Liver (tissue), 9 donors: ENCODE measurements around the gene SLC25A19. TPM values are rescaled to one million over a fixed set of nuclear protein-coding genes. Genes with fewer than 3 reads are reported as not detected.

ENCODE experiments used
- DNase-seq: peaks from one replicate; pipeline ENCODE4 v3.0.0-alpha.2; 2017; ENCODE audit warnings: low spot score
- H3K27ac ChIP-seq, 2 donors: one replicate each; pipeline ENCODE4 v1.7.0; 2013; ENCODE audit warnings: inconsistent platforms in 2 of 2, low read length in 2 of 2, control low read depth in 1 of 2, low read depth in 1 of 2, mild to moderate bottlenecking in 1 of 2
- H3K27me3 ChIP-seq, 4 donors: one replicate each; pipeline versions ENCODE4 v1.6.1 to v1.7.0; 2013; ENCODE audit warnings: low read length in 3 of 4, inconsistent platforms in 1 of 4, mild to moderate bottlenecking in 1 of 4, moderate library complexity in 1 of 4; ENCODE audit not compliant: control insufficient read depth in 4 of 4, insufficient read depth in 4 of 4
- H3K36me3 ChIP-seq, 4 donors: one replicate each; pipeline versions ENCODE4 v1.6.1 to v1.7.0; 2013; ENCODE audit warnings: low read length in 3 of 4, mild to moderate bottlenecking in 3 of 4, low read depth in 1 of 4, moderate library complexity in 1 of 4; ENCODE audit not compliant: control insufficient read depth in 4 of 4, insufficient read depth in 3 of 4
- H3K4me1 ChIP-seq, 4 donors: one replicate each; pipeline versions ENCODE4 v1.6.1 to v1.7.0; 2013; ENCODE audit warnings: low read length in 3 of 4, mild to moderate bottlenecking in 3 of 4, moderate library complexity in 1 of 4; ENCODE audit not compliant: control insufficient read depth in 4 of 4, insufficient read depth in 4 of 4
- H3K4me3 ChIP-seq, 3 donors: one replicate each; pipeline versions ENCODE4 v1.6.1 to v1.7.0; 2013; ENCODE audit warnings: low read length in 3 of 3, control low read depth in 1 of 3, low read depth in 1 of 3, mild to moderate bottlenecking in 1 of 3
- H3K9ac ChIP-seq, 2 donors: one replicate each; pipeline ENCODE4 v1.7.0; 2013; ENCODE audit warnings: low read length in 2 of 2, mild to moderate bottlenecking in 2 of 2, moderate library complexity in 2 of 2, control low read depth in 1 of 2, low read depth in 1 of 2
- H3K9me3 ChIP-seq, 4 donors: one replicate each; pipeline versions ENCODE4 v1.6.1 to v1.7.0; 2013; ENCODE audit warnings: low read length in 3 of 4; ENCODE audit not compliant: control insufficient read depth in 4 of 4
- EGR1 ChIP-seq, 2 donors: IDR thresholded peaks; 2 replicates each; pipeline ENCODE4 v1.6.1; 2016 to 2018; ENCODE audit warnings: antibody characterized with exemption in 2 of 2, low read depth in 2 of 2
- FOXA1 ChIP-seq: IDR thresholded peaks from 2 replicates; pipeline ENCODE4 v1.6.1; 2016; ENCODE audit warnings: antibody characterized with exemption
- GABPA ChIP-seq, 2 donors: IDR thresholded peaks in 1 of 2; conservative IDR thresholded peaks in 1 of 2; 2 replicates each; pipeline ENCODE4 v1.6.1; 2016; ENCODE audit warnings: antibody characterized with exemption in 2 of 2, mild to moderate bottlenecking in 1 of 2, moderate library complexity in 1 of 2
- HNF4A ChIP-seq, 2 donors: conservative IDR thresholded peaks; 2 replicates each; pipeline ENCODE4 v1.6.1; 2016; ENCODE audit warnings: antibody characterized with exemption in 2 of 2, mild to moderate bottlenecking in 2 of 2
- HNF4G ChIP-seq: IDR thresholded peaks from 2 replicates; pipeline ENCODE4 v1.6.1; 2016; ENCODE audit warnings: antibody characterized with exemption
- JUND ChIP-seq, 2 donors: IDR thresholded peaks; 2 replicates each; pipeline ENCODE4 v1.6.1; 2016; ENCODE audit warnings: antibody characterized with exemption in 2 of 2
- NR2F2 ChIP-seq: IDR thresholded peaks from 2 replicates; pipeline ENCODE4 v1.6.1; 2016; ENCODE audit warnings: antibody characterized with exemption
- RAD21 ChIP-seq, 2 donors: IDR thresholded peaks; 2 replicates each; pipeline ENCODE4 v1.6.1; 2016; ENCODE audit warnings: antibody characterized with exemption in 2 of 2, mild to moderate bottlenecking in 2 of 2
- REST ChIP-seq: IDR thresholded peaks from 2 replicates; pipeline ENCODE4 v1.6.1; 2016; ENCODE audit warnings: antibody characterized with exemption, mild to moderate bottlenecking
- RXRA ChIP-seq, 2 donors: IDR thresholded peaks; 2 replicates each; pipeline ENCODE4 v1.6.1; 2017 to 2018; ENCODE audit warnings: antibody characterized with exemption in 2 of 2, mild to moderate bottlenecking in 1 of 2
- SP1 ChIP-seq: IDR thresholded peaks from 2 replicates; pipeline ENCODE4 v1.6.1; 2018; ENCODE audit warnings: antibody characterized with exemption, mild to moderate bottlenecking
- TAF1 ChIP-seq: conservative IDR thresholded peaks from 2 replicates; pipeline ENCODE4 v1.6.1; 2016; ENCODE audit warnings: antibody characterized with exemption, mild to moderate bottlenecking
- YY1 ChIP-seq: IDR thresholded peaks from 2 replicates; pipeline ENCODE4 v1.6.1; 2016; ENCODE audit warnings: antibody characterized with exemption, mild to moderate bottlenecking
- ZBTB33 ChIP-seq: IDR thresholded peaks from 2 replicates; pipeline ENCODE4 v1.6.1; 2016; ENCODE audit warnings: antibody characterized with exemption
- WGBS: extraction: QIAGEN DNeasy Blood & Tissue Kit; methylation state at CpG from one replicate; pipeline ENCODE4 v1.1.7; 2013; 5-methylcytosine and 5-hydroxymethylcytosine counted together
- polyA plus RNA-seq, 2 donors: library from polyadenylated mRNA; stranded (reverse) in 1 of 2; unstranded in 1 of 2; fragments of 200-250 nt in 1 of 2; fragments of >200 nt in 1 of 2; fragmentation: Nextera tagmentation in 1 of 2; extraction: Ambion mirVana in 1 of 2; gene quantifications; one replicate each; pipeline versions ENCODE4 v1.2.1 to v1.2.3, GENCODE V29; 2013 to 2015
- total RNA-seq, 2 donors: library from RNA; depleted of rRNA; stranded (reverse); fragments of >200 nt; gene quantifications; one replicate each; pipeline ENCODE4 v1.2.3, GENCODE V29; 2014
- TF ChIP-seq, protein P1 (sequence below): IDR thresholded peaks from 2 replicates; pipeline ENCODE4 v1.6.1; 2016; ENCODE audit warnings: antibody characterized with exemption
- TF ChIP-seq, protein P2 (sequence below): IDR thresholded peaks from 2 replicates; pipeline ENCODE4 v1.6.1; 2016; ENCODE audit warnings: antibody characterized with exemption
- donor health status: healthy.
- donor health status: healthy.
- donor health status: healthy.
- donor health status: healthy.
- donor health status: healthy.

Gene SLC25A19
- total and polyA plus RNA-seq, 4 donors: 4.7 to 9.5 (median 6.6) TPM

DNA sequence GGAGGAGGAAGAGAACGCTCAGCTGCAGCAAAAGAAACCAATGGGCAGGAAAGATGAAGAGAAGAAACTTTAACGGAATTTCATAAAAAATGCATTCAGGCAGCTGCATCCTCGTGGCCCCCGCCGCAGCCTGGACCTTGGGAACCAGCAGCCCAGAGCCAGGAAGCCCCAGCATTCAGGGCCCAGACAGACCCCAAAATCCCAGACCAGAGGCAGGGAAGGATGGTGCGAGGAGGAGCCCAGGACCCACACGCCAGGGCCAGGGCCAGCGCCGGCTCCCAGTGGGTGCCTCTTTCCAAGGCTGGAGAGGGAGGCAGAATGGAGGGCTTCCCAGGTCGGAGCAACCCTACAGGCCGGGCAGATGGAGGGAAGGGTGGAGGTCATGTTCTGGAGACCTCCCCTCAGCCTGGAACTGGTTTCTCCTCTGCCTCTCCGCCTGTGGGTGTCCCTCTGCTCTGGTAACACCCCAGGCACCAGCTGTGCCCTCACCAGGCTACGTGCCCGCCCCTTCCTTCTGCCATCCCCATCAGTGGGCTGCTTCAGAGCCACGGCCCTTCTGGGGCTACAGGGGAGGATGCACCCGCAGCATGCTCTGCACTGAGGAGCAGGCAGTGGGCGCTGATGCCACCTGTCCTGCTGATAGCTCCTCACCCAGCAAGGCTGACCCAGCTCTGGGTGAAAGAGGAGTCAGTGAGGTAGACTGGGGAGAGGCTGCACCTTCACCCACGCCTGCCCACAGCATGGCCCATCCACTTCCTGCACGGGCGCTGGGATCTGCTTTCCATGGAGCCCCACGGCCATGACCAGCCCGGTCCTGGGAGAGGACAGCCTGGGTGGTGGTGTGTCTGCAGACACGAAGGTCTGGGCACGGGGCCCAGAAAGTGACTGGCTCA lies 17.0 kb downstream of the SLC25A19 start:
- peak overlapping the region; percentile 57 to 91 (median 80) for H3K4me3 ChIP-seq
- H3K27me3 ChIP-seq: no peaks in the 10 kb centered on the region
- H3K36me3 ChIP-seq: peaks cover 0 to 3% (median 1%) of the 10 kb centered on the region in 4 donors
- no peak overlapping the region for H3K9ac ChIP-seq
- H3K4me1 ChIP-seq: peaks cover 7 to 26% (median 17%) of the 10 kb centered on the region in 4 donors
- DNase-seq: no peak
- H3K27ac ChIP-seq: peak overlapping the region; percentile 68 to 84
- TF ChIP-seq NR2F2 (no peak), EGR1 (IDR thresholded peaks at IDR 0.05; ENCODE audit: low read depth in 2 of 2) (no peak), HNF4A (conservative IDR thresholded peaks at IDR 0.05) (no peak), TAF1 (no peak), ZBTB33 (no peak), RAD21 (IDR thresholded peaks at IDR 0.05) (no peak), YY1 (no peak), JUND (IDR thresholded peaks at IDR 0.05) (no peak), FOXA1 (no peak), SP1 (no peak), HNF4G (no peak), GABPA (IDR thresholded peaks at IDR 0.05 in 1 of 2, conservative IDR thresholded peaks at IDR 0.05 in 1 of 2) (no peak), RXRA (IDR thresholded peaks at IDR 0.05) (no peak), REST (no peak)
- TF ChIP-seq, protein P1, sequence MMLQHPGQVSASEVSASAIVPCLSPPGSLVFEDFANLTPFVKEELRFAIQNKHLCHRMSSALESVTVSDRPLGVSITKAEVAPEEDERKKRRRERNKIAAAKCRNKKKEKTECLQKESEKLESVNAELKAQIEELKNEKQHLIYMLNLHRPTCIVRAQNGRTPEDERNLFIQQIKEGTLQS: no peak
- TF ChIP-seq, protein P2, sequence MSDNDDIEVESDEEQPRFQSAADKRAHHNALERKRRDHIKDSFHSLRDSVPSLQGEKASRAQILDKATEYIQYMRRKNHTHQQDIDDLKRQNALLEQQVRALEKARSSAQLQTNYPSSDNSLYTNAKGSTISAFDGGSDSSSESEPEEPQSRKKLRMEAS: no peak
- 63% methylated on average over 24 of the region's 24 CpGs for WGBS
- no peaks in the 10 kb centered on the region for H3K9me3 ChIP-seq
